BE2C (cell line): ENCODE data around the gene WWOX.

Experiments used
- DNase-seq: peaks from one replicate; pipeline ENCODE4 v3.0.0-alpha.2; 2020
- H3K27me3 ChIP-seq: fragments of 250-450 bp; sonication (Bioruptor Pico); 2 replicates; pipeline ENCODE4 v1.5.1; 2020; ENCODE audit warnings: mild to moderate bottlenecking
- H3K36me3 ChIP-seq: fragments of 250-450 bp; sonication (Bioruptor Pico); 2 replicates; pipeline ENCODE4 v1.5.1; 2020; ENCODE audit warnings: mild to moderate bottlenecking
- H3K4me1 ChIP-seq: fragments of 250-450 bp; sonication (Bioruptor Pico); 2 replicates; pipeline ENCODE4 v1.5.1; 2020
- H3K4me3 ChIP-seq: 2 replicates; pipeline ENCODE4 v1.5.1; 2011; ENCODE audit warnings: low read depth, low read length
- H3K9me3 ChIP-seq: fragments of 250-450 bp; sonication (Bioruptor Pico); 2 replicates; pipeline ENCODE4 v1.5.1; 2020
- CTCF ChIP-seq: IDR thresholded peaks from 2 replicates; pipeline ENCODE4 v1.5.1; 2012; ENCODE audit warnings: mild to moderate bottlenecking, low read depth, low read length

WWOX gene

DNA sequence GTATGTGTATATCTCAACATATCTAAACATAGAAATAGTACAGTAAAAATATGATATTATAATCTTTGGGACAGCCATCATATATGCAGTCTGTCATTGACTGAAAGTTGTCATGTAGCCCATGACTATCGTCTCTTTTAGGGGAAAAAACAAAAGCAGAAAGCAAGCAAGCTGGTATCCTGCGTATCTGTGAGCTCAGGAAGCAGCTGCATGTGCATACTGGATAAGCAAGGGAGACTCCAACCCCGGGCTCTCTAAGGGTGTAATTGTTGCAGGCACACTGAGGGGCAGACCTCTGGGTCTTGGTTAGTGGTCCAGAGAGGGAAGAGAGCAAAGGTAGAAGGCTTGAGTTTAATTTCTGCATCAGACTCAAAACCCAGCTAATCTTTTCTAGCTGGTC, 920.0 kb downstream of the WWOX start:
- DNase-seq, result no peak
- no peaks in the 10 kb centered on the region for H3K27me3 ChIP-seq
- no peaks in the 10 kb centered on the region for H3K9me3 ChIP-seq
- H3K36me3 ChIP-seq, result no peaks in the 10 kb centered on the region
- H3K4me3 ChIP-seq, result no peak overlapping the region
- no peaks in the 10 kb centered on the region for H3K4me1 ChIP-seq
- no peak for TF ChIP-seq CTCF

DNA sequence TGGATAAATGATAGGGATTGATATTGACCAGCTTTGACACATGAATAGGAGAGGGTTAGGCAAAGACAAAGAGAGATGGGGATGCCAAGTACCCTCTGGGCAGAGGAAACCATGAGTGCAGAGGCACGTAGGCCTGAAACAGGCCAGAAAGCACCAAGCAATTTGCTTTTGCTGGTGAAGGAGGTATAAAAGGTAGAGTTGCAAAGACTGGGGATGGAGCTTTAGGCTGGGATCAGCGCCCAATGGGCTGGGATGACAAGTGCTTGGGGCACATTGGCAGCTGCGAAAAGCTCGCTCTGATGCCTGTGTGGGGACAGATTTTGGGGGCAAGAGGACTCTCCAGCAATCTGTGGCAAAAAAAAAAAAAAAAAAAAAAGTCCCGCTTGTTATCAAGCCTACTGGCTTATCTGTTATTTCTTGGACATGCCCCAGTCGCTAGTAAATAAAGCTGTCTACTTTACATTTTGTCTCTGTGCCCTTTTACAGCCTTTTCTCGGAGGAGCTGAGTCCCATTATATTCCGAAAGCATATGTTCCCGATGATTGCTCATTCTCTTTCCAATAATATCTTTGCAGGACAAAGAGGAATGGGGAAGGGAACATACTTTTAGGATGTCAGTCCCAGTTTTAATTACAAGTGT, 922.7 kb downstream of the WWOX start:
- no peak for TF ChIP-seq CTCF
- Histone ChIP-seq H3K4me3 (no peak overlapping the region), H3K4me1 (no peaks in the 10 kb centered on the region), H3K36me3 (no peaks in the 10 kb centered on the region), H3K27me3 (no peaks in the 10 kb centered on the region), H3K9me3 (no peaks in the 10 kb centered on the region)
- no peak for DNase-seq

DNA sequence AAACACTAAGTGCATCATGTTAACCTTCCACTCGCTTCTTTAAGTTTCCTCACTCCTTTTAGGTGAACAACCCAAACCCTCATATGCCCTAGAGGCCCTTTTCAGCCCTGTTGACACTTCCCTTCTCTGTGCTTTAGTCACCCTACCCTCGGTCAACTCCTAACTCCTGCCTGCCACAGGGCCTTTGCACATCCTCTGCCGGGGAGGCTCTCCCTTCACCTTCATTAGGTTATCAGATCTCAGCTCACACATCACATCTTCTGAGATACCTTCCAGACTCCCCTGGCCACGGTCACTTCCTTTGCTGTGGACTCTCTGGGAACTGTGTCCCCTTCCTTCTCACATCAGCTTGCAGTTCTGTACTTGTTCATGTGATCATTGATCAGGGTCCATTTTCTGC, 926.7 kb downstream of the WWOX start:
- TF ChIP-seq CTCF, result no peak
- Histone ChIP-seq H3K36me3 (no peaks in the 10 kb centered on the region), H3K4me3 (no peak overlapping the region), H3K27me3 (no peaks in the 10 kb centered on the region), H3K4me1 (no peaks in the 10 kb centered on the region), H3K9me3 (peaks cover under 1% of the 10 kb centered on the region; the same call in 1 of the 2 replicates)
- DNase-seq, result no peak

GRCh38 chr16:79036541-79036940, 937.1 kb downstream of the WWOX start:
- no peaks in the 10 kb centered on the region for H3K4me1 ChIP-seq
- no peaks in the 10 kb centered on the region for H3K9me3 ChIP-seq
- H3K27me3 ChIP-seq, result no peaks in the 10 kb centered on the region
- DNase-seq, result no peak
- no peaks in the 10 kb centered on the region for H3K36me3 ChIP-seq
- no peak for TF ChIP-seq CTCF
- H3K4me3 ChIP-seq, result no peak overlapping the region

DNA sequence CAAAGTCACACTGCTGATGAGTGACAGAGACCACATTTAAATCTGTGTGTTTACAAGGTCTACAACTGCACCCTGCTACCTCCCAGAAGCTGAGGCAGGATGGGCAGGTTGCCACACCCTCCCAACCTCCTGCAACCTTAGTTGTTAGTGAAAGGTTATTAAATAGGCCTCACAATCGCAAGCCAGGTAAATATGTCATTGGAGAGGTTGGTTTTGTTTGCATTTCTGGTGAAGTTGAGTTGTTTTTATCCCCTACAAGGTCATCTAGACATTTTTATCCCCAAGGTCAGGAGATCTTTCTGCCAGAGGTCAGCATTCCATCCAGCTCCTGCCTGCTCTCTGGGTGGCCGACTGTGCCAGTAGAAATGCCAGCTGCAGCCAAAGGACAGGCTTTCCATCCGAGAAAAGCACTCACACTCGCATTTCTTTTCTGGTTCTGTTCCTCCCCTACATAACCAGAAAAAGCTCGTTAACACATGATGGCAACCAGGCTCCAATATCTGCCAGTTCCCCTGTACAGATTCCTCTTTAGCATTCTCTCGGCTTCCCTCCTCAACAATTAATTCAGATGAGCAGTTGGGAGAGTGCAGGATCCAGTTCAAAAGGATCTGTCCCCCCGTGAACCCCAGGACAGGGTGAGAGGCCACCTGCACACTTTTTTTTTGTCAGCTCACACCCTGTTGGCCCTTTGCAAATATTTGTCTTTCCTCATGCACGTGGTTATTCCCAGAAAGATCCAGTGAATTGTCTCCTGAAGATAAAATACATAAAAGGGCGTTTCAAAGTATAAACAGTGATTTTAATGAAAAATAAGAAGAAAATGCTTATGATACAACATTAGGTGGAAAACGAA, 938.3 kb downstream of the WWOX start:
- no peak overlapping the region for H3K4me3 ChIP-seq
- H3K4me1 ChIP-seq, result no peaks in the 10 kb centered on the region
- H3K36me3 ChIP-seq, result no peaks in the 10 kb centered on the region
- H3K27me3 ChIP-seq, result no peaks in the 10 kb centered on the region
- DNase-seq, result no peak
- TF ChIP-seq CTCF, result no peak
- H3K9me3 ChIP-seq, result no peaks in the 10 kb centered on the region

GRCh38 chr16:79041206-79041605, 941.8 kb downstream of the WWOX start:
- Histone ChIP-seq H3K9me3 (no peaks in the 10 kb centered on the region), H3K27me3 (no peaks in the 10 kb centered on the region), H3K36me3 (no peaks in the 10 kb centered on the region), H3K4me3 (no peak overlapping the region), H3K4me1 (no peaks in the 10 kb centered on the region)
- no peak for TF ChIP-seq CTCF
- no peak for DNase-seq
